HG02763 (cell line): Measurements from ENCODE around the gene MICAL1.

Experiments used
- ATAC-seq: cut with Tn5 transposase; IDR thresholded peaks from one replicate; pipeline ENCODE4 v1.9.1; 2021; ENCODE audit warnings: mild to moderate bottlenecking, moderate library complexity; ENCODE audit not compliant: unreplicated experiment

The MICAL1 gene

GRCh38 chr6:109454496-109455436 lies 806 bp downstream of the MICAL1 start:
- peak; percentile 36 for ATAC-seq

- ATAC-seq: no peak
These were observed 1.7 kb downstream of the MICAL1 start for GRCh38 chr6:109453594-109454495.

GRCh38 chr6:109453156-109453555 lies 2.4 kb downstream of the MICAL1 start:
- ATAC-seq: no peak

- no peak for ATAC-seq
These were observed 3.4 kb downstream of the MICAL1 start for GRCh38 chr6:109452181-109452580.

- ATAC-seq: no peak
These were observed 4.2 kb downstream of the MICAL1 start for GRCh38 chr6:109451376-109451775.

- ATAC-seq: no peak
These were observed 4.8 kb downstream of the MICAL1 start for GRCh38 chr6:109450801-109451200.

GRCh38 chr6:109449795-109450673 lies 5.5 kb downstream of the MICAL1 start:
- ATAC-seq: no peak

GRCh38 chr6:109449064-109449794 lies 6.3 kb downstream of the MICAL1 start:
- ATAC-seq: no peak

GRCh38 chr6:109448615-109449014 lies 7.0 kb downstream of the MICAL1 start:
- no peak for ATAC-seq

- no peak for ATAC-seq
These were observed 7.6 kb downstream of the MICAL1 start for GRCh38 chr6:109447878-109448555.

- ATAC-seq: no peak
These were observed 8.5 kb downstream of the MICAL1 start for GRCh38 chr6:109447087-109447486.

GRCh38 chr6:109446541-109446940 lies 9.0 kb downstream of the MICAL1 start:
- no peak for ATAC-seq

GRCh38 chr6:109446072-109446471 lies 9.5 kb downstream of the MICAL1 start:
- no peak for ATAC-seq

GRCh38 chr6:109445382-109445781 lies 10.2 kb downstream of the MICAL1 start:
- ATAC-seq: no peak

GRCh38 chr6:109443425-109443950 lies 12.1 kb downstream of the MICAL1 start:
- no peak for ATAC-seq

- ATAC-seq: no peak
These were observed 13.1 kb downstream of the MICAL1 start for GRCh38 chr6:109442393-109442924.

GRCh38 chr6:109441069-109441816 lies 14.3 kb downstream of the MICAL1 start:
- ATAC-seq: peak; percentile 19
